ENCODE measurements around the gene RPL36. TPM values are rescaled to one million over a fixed set of nuclear protein-coding genes. Genes with fewer than 3 reads are reported as not detected.

Gene RPL36
- total and polyA plus RNA-seq, 7 donors = 593 to 2,228 (median 1,408) TPM

DNA sequence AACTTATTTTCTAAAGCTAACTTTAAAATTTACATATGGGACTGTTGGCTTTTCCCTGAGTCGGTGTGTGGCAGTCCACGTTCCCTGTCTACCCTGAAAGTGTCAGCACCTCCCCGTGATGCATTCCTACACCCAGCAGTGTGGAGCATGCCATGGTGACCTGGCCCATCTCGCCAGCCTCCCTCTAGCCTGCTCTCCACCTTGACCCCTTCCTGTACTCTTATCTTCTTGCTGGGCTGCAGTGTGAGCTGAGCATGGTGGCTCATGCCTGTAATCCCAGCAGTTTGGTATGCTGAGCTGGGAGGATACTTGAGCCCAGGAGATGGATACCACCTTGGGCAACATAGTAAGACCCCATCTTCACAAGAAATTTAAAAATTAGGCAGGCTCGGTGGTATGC lies 35.2 kb upstream of the RPL36 start:
- H3K36me3 ChIP-seq = peaks cover 63 to 100% (median 92%) of the 10 kb centered on the region in 4 donors
- H3K27me3 ChIP-seq = no peaks in the 10 kb centered on the region
- WGBS, 2 donors = 93 to 94% methylated on average over 5 of the region's 5 CpGs
- intact Hi-C loops (cut with DNase I) = no loop called here
- TF ChIP-seq, protein P1, sequence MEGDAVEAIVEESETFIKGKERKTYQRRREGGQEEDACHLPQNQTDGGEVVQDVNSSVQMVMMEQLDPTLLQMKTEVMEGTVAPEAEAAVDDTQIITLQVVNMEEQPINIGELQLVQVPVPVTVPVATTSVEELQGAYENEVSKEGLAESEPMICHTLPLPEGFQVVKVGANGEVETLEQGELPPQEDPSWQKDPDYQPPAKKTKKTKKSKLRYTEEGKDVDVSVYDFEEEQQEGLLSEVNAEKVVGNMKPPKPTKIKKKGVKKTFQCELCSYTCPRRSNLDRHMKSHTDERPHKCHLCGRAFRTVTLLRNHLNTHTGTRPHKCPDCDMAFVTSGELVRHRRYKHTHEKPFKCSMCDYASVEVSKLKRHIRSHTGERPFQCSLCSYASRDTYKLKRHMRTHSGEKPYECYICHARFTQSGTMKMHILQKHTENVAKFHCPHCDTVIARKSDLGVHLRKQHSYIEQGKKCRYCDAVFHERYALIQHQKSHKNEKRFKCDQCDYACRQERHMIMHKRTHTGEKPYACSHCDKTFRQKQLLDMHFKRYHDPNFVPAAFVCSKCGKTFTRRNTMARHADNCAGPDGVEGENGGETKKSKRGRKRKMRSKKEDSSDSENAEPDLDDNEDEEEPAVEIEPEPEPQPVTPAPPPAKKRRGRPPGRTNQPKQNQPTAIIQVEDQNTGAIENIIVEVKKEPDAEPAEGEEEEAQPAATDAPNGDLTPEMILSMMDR (IDR thresholded peaks at IDR 0.05) = no peak
- TF ChIP-seq POLR2A (IDR thresholded peaks at IDR 0.05) (no peak), POLR2AphosphoS5 (IDR thresholded peaks at IDR 0.05) (no peak), EP300 (IDR thresholded peaks at IDR 0.05) (no peak)
- H3K27ac ChIP-seq = no peak overlapping the region
- no peaks in the 10 kb centered on the region for H3K9me3 ChIP-seq
- H3K4me3 ChIP-seq = no peak overlapping the region
- no peaks in the 10 kb centered on the region for H3K4me1 ChIP-seq
- DNase-seq = peak; percentile 30

DNA sequence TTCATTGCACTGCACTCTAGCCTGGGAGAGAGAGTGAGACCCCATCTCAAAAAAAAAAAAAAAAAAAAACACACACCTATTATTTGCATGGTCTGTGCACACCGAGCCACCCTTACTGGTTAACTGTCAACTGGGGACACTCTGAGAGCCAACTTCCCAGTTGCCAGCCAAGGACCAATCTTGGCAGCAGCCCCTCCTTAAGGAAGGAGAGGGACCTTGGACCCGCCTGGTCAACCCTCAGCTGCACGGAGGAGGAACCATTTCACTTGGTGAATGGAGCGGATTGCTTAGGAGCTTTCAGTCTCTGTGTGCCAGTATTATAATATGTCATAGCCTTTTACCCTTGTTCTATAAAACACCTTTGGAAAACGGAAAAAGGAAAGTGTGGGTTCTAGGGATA lies 34.7 kb upstream of the RPL36 start:
- H3K36me3 ChIP-seq = peaks cover 59 to 100% (median 89%) of the 10 kb centered on the region in 4 donors
- DNase-seq = no peak
- WGBS, 2 donors = 42 to 71% methylated on average over 5 of the region's 5 CpGs

DNA sequence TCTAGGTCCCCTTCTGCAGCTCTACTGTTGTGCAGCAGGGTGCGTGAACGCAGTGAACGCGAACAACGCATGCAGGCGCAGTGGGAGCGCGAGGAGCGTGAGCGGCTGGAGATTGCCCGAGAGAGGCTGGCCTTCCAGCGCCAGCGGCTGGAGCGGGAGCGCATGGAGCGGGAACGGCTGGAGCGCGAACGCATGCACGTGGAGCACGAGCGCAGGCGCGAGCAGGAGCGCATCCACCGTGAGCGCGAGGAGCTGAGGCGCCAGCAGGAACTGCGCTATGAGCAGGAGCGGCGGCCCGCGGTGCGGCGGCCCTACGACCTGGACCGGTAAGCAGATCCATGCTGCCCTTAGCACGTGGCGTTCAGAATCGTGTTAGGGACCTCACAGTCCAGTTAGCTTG lies 28.6 kb upstream of the RPL36 start:
- intact Hi-C loops (cut with DNase I) = no loop called here
- Histone ChIP-seq H3K36me3 (peaks cover 54 to 100% (median 91%) of the 10 kb centered on the region in 4 donors), H3K9me3 (no peaks in the 10 kb centered on the region), H3K4me3 (no peak overlapping the region), H3K27me3 (no peaks in the 10 kb centered on the region), H3K27ac (no peak overlapping the region), H3K4me1 (no peaks in the 10 kb centered on the region)
- DNase-seq = no peak
- WGBS, 2 donors = 98% methylated on average over 42 of the region's 42 CpGs
- TF ChIP-seq POLR2AphosphoS5 (IDR thresholded peaks at IDR 0.05) (no peak), POLR2A (IDR thresholded peaks at IDR 0.05) (no peak), EP300 (IDR thresholded peaks at IDR 0.05) (no peak)
- TF ChIP-seq, protein P1 (IDR thresholded peaks at IDR 0.05) = no peak

More for the DNA sequence above, 34.7 kb upstream of the RPL36 start:
- Histone ChIP-seq H3K4me1 (no peaks in the 10 kb centered on the region), H3K27me3 (no peaks in the 10 kb centered on the region), H3K27ac (no peak overlapping the region), H3K4me3 (no peak overlapping the region), H3K9me3 (no peaks in the 10 kb centered on the region)
- TF ChIP-seq EP300 (IDR thresholded peaks at IDR 0.05) (no peak), POLR2AphosphoS5 (IDR thresholded peaks at IDR 0.05) (no peak), POLR2A (IDR thresholded peaks at IDR 0.05) (no peak)
- TF ChIP-seq, protein P1 (IDR thresholded peaks at IDR 0.05) = no peak
- intact Hi-C loops (cut with DNase I) = no loop called here

DNA sequence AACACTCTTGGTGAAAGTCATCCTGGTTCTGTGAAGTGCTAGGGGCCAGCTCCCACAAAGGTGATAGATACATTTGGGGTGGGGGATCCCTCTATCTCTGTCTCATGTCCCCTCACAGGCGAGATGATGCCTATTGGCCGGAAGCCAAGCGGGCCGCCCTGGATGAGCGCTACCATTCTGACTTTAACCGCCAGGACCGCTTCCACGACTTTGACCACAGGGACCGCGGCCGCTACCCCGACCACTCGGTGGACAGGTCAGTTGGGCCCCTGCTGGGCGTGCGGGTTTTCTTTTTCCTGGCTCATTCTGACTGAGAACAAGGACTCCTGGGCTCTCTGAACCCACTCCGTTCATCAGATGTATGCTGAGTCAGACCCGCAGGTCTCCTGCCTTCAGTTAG lies 26.2 kb upstream of the RPL36 start:
- Histone ChIP-seq H3K9me3 (no peaks in the 10 kb centered on the region), H3K27me3 (no peaks in the 10 kb centered on the region), H3K4me1 (no peaks in the 10 kb centered on the region), H3K4me3 (no peak overlapping the region), H3K27ac (no peak overlapping the region), H3K36me3 (peaks cover 48 to 100% (median 88%) of the 10 kb centered on the region in 4 donors)
- TF ChIP-seq POLR2AphosphoS5 (IDR thresholded peaks at IDR 0.05) = no peak
- 95 to 96% methylated on average over 17 of the region's 17 CpGs for WGBS, 2 donors
- no peak for DNase-seq
- intact Hi-C loops (cut with DNase I) = no loop called here

DNA sequence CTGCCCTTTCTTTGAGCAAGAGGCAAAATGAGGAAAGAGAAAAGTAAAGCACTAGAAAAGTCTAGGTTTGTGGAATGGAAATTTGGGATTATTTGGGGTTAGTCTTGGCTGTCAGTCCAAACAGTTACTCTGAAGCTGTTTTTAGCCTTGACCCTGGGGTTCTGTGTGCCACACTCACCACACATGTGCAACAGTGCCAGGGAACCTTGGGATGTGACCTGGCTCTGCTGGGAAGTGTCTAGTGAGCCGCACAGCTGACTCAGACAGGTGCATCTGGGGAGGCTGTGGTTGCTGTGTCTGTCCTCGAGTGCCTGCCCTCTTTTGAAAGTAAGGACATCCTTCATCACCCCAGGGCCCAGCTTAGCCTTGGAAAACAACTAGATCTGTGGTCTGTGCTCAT lies 25.6 kb upstream of the RPL36 start:
- intact Hi-C loops (cut with DNase I) = no loop called here
- no peak overlapping the region for H3K4me3 ChIP-seq
- WGBS, 2 donors = 86 to 91% methylated on average over 2 of the region's 2 CpGs
- H3K4me1 ChIP-seq = no peaks in the 10 kb centered on the region
- H3K27ac ChIP-seq = no peak overlapping the region
- H3K27me3 ChIP-seq = no peaks in the 10 kb centered on the region
- no peaks in the 10 kb centered on the region for H3K9me3 ChIP-seq
- TF ChIP-seq POLR2A (IDR thresholded peaks at IDR 0.05) (no peak), EP300 (IDR thresholded peaks at IDR 0.05) (no peak), POLR2AphosphoS5 (IDR thresholded peaks at IDR 0.05) (no peak)
- TF ChIP-seq, protein P1 (IDR thresholded peaks at IDR 0.05) = no peak
- DNase-seq = no peak
- peaks cover 53 to 100% (median 89%) of the 10 kb centered on the region in 4 donors for H3K36me3 ChIP-seq

Data from sigmoid colon (tissue), 7 donors.